Lower leg skin (tissue), 4 donors: ENCODE data around the gene PKDREJ. TPM values are rescaled to one million over a fixed set of nuclear protein-coding genes. Genes with fewer than 3 reads are reported as not detected.
A peak's percentile ranks its signal among the peaks of the same experiment; 100 is the strongest.
"Not testable (repeated sequence)": the region's sequence is repeated elsewhere in the genome, so short reads cannot be mapped to it uniquely, and the experiment has no call there.

Source experiments
- DNase-seq, 2 donors: peaks; one replicate each; pipeline ENCODE4 v3.0.0-alpha.2; 2019; ENCODE audit warnings: low spot score in 2 of 2
- H3K4me3 ChIP-seq: fragments of 200-600 bp; sonication (generic); 2 replicates; pipeline ENCODE4 v1.5.1; 2017; ENCODE audit warnings: mild to moderate bottlenecking, low read depth; ENCODE audit not compliant: poor library complexity, severe bottlenecking
- POLR2A ChIP-seq, 2 donors: fragments of 450-650 bp; IDR thresholded peaks; one replicate each; pipeline ENCODE4 v1.6.1; 2016 to 2017; ENCODE audit warnings: antibody characterized with exemption in 2 of 2, mild to moderate bottlenecking in 1 of 2, moderate library complexity in 1 of 2
- WGBS, 2 donors: methylation state at CpG; one replicate each; pipeline ENCODE4 v1.1.5; 2018; 5-methylcytosine and 5-hydroxymethylcytosine counted together
- intact Hi-C: fragments of 100-400 bp; cut with DNase I; formaldehyde crosslinking; loops from one replicate; pipeline ENCODE4 v1.15.0; 2023; ENCODE audit warnings: low total_unique reads
- total RNA-seq, 4 donors: library from RNA; depleted of rRNA; stranded (reverse); fragments of >200 nt; gene quantifications; one replicate each; pipeline ENCODE4 v1.1.0, GENCODE V29; 2016
- TF ChIP-seq, protein P1 (sequence below), 3 donors: fragments of 450-650 bp; IDR thresholded peaks; one replicate each; pipeline ENCODE4 v1.5.1; 2016; ENCODE audit warnings: antibody characterized with exemption in 3 of 3, mild to moderate bottlenecking in 3 of 3, moderate library complexity in 2 of 3

The PKDREJ gene
- total RNA-seq, 4 donors from 2014 or later: 0.15 to 0.23 (median 0.23) TPM; not detected in 1

DNA sequence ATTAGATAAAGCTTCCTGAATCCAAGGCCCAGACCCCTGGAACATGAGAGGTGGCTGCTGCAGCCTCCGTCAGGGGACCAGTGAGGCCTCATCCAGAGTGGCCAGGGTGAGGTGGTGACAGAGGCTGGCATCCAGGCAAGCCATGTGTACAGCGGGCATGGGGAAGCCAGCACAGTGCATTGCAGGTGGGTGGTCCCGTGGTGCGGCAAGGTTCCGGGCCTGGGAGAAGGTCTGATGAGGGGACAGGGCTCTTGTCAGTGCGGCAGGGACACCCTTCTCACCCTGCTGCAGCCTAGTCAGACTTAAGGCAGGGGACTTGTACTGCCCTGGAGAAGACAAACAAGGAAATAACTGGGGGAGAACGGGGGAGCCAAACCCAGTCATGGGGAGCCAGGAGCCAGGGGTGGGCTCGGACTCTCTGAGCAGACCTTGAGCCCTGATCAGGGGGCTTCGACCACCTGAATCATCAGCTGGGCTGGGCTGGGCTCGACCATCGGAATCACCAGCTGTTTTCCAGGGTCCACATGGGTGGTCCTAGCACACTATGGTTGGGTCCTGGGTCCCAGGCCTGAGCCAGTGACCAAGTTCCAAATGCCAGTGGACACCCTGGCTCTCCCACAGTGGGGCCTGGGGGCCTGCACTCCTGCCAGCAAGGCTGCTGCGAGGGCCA is 9.8 kb upstream of the PKDREJ start:
- peak in 1 of 2 donors; percentile 82 for DNase-seq
- no peak overlapping the region for H3K4me3 ChIP-seq
- intact Hi-C loops: no loop called here
- TF ChIP-seq POLR2A (IDR thresholded peaks at IDR 0.05): no peak
- TF ChIP-seq, protein P1, sequence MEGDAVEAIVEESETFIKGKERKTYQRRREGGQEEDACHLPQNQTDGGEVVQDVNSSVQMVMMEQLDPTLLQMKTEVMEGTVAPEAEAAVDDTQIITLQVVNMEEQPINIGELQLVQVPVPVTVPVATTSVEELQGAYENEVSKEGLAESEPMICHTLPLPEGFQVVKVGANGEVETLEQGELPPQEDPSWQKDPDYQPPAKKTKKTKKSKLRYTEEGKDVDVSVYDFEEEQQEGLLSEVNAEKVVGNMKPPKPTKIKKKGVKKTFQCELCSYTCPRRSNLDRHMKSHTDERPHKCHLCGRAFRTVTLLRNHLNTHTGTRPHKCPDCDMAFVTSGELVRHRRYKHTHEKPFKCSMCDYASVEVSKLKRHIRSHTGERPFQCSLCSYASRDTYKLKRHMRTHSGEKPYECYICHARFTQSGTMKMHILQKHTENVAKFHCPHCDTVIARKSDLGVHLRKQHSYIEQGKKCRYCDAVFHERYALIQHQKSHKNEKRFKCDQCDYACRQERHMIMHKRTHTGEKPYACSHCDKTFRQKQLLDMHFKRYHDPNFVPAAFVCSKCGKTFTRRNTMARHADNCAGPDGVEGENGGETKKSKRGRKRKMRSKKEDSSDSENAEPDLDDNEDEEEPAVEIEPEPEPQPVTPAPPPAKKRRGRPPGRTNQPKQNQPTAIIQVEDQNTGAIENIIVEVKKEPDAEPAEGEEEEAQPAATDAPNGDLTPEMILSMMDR (IDR thresholded peaks at IDR 0.05): no peak
- WGBS, 2 donors: 94 to 99% methylated on average over 11 to 12 of the region's 12 CpGs

DNA sequence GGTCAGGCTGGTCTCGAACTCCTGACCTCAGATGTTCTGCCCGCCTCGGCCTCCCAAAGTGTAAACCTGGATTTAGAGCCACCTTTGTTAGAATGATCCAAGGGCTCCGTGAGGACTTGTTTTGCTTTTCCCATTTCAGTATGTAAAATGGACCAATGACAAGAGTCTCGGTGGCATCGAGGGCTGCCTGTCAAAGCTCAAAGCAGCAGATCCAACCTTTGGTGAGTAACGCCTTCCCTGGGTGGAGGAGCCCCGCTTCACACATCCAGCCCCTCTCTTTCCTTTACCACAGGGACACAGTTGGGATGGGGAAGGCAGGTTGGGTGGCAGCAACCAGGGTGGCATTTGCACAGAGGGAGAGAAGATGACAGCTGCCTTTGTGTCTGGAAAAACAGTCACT is 9.1 kb upstream of the PKDREJ start:
- TF ChIP-seq POLR2A (IDR thresholded peaks at IDR 0.05): no peak
- TF ChIP-seq, protein P1 (IDR thresholded peaks at IDR 0.05): no peak
- intact Hi-C loops: no loop called here
- WGBS, 2 donors: 95 to 98% methylated on average over 8 of the region's 8 CpGs
- H3K4me3 ChIP-seq: no peak overlapping the region
- DNase-seq: no peak

DNA sequence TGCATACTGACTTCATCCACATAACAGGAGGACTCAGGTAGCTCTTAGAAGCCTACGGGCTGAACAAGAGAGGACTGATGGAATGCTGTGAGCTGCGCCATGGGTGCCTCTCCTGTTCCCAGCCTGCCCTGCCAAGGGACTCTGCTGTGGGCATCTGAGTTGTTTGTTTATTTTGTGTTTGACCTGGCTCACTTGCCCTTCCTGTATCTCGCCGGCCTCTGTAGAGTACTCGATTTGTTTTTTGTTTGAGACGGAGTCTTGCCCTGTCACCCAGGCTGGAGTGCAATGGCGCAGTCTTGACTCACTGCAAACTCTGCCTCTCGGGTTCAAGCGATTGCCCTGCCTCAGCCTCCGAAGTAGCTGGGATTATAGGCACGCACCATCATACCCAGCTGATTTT is 6.4 kb upstream of the PKDREJ start:
- intact Hi-C loops: no loop called here
- WGBS, 2 donors: 90 to 94% methylated on average over 11 of the region's 11 CpGs
- no peak for TF ChIP-seq POLR2A (IDR thresholded peaks at IDR 0.05)
- TF ChIP-seq, protein P1 (IDR thresholded peaks at IDR 0.05): no peak

DNA sequence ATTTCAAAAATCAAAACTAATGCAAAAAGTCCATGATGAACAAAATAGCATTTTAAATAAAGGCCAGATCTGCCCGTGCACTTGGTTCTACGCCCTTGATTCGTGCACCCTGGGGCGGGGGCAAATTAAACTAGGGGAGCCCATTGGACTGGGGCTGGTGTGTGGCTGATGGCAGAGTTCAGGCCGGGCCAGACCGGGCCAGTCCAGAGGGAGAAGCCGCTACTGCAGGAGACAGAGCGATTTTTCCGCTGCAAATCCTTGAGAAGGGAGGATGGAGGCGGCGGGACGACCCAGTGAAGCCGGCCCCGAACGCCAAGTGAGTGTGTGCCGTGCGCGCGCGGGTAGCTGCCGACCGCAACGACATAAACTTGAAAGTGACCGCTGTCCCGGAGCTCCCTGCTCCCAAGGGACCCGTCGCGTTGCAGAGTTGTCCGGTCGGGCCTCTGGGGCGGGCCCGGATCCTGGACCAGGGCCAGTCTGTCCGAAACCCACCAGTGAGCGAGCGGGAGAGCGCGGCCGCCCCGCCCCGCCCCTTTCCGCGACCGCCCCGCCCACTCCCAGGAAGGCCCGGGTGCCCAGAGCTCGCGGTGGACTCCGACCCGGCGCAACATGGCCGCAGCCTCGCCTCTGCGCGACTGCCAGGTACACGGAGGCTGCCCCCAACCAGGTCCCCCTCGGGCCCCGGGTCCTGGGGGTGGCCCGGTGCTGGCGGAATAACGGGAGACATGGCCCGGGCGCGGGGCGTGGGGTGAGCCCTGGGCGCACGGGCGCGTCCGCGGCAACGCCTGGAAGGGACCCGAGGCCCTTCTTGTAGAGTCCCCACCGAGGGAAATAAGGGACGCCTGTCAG is 4.5 kb upstream of the PKDREJ start, which contains the start of gene TTC38:
TSS of gene TTC38 (plus strand) at position 578 of the 849 bp plus-strand sequence. CDS start at position 610, 32 bp downstream.
- intact Hi-C loops: no loop called here
- peak within 1 kb of the TSS; percentile 75 for H3K4me3 ChIP-seq

More for the DNA sequence above, 6.4 kb upstream of the PKDREJ start:
- DNase-seq: no peak
- no peak overlapping the region for H3K4me3 ChIP-seq

DNA sequence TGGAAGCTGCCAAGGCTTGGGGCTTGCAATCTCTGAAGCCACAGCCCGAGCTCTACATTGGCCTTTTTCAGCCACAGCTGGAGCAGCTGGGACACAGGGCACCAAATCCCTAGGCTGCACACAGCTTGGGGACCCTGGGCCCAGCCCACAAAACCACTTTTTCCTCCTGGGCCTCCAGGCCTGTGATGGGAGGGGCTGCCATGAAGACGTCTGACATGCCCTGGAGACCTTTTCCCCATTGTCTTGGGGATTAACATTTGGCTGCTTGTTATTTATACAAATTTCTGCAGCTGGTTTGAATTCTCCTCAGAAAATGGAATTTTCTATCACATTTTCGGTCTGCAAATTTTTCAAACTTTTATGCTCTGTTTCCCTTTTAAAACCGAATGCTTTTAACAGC is 2.5 kb upstream of the PKDREJ start:
- WGBS, 2 donors: 69 to 85% methylated on average over 3 to 4 of the region's 4 CpGs
- intact Hi-C loops, DNase-seq, H3K4me3 ChIP-seq: not testable (repeated sequence)

More for the DNA sequence above, 4.5 kb upstream of the PKDREJ start, which contains the start of gene TTC38:
- peak; percentile 85 to 97 for DNase-seq
- no peak for TF ChIP-seq POLR2A (IDR thresholded peaks at IDR 0.05)
- TF ChIP-seq, protein P1 (IDR thresholded peaks at IDR 0.05): no peak
- 1% methylated on average over 38 to 44 of the region's 74 CpGs for WGBS, 2 donors

DNA sequence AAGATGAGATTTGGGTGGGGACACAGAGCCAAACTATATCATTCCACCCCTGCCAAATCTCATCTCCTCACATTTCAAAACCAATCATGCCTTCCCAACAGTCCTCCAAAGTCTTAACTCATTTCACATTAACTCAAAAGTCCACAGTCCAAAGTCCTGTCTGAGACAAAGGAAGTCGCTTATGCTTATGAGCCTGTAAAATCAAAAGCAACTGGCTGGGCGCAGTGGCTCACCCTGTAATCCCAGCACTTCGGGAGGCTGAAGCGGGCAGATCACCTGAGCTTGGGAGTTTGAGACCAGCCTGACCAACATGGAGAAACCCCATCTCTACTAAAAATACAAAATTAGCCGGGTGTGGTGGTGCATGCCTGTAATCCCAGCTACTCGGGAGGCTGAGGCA is 1.4 kb upstream of the PKDREJ start:
- H3K4me3 ChIP-seq, intact Hi-C loops: not testable (repeated sequence)
- DNase-seq: peak in 1 of 2 donors; percentile 53
- 99 to 100% methylated on average over 6 of the region's 6 CpGs for WGBS, 2 donors
